Parathyroid adenoma (tissue), 2 donors: ENCODE data around the gene CDC27.
"Not testable (repeated sequence)": the region's sequence is repeated elsewhere in the genome, so short reads cannot be mapped to it uniquely, and the experiment has no call there.

Source experiments
- H2AFZ ChIP-seq: fragments of 300-600 bp; sonication (generic); one replicate; pipeline ENCODE4 v1.7.0; 2017; ENCODE audit warnings: antibody characterized with exemption, mild to moderate bottlenecking
- H3K27ac ChIP-seq: fragments of 300-600 bp; sonication (generic); one replicate; pipeline ENCODE4 v1.7.0; 2017
- H3K27me3 ChIP-seq: fragments of 300-600 bp; sonication (generic); one replicate; pipeline ENCODE4 v1.7.0; 2017; ENCODE audit warnings: low read length; ENCODE audit not compliant: control insufficient read depth, insufficient read depth
- H3K36me3 ChIP-seq: fragments of 300-600 bp; sonication (generic); one replicate; pipeline ENCODE4 v1.7.0; 2017; ENCODE audit warnings: low read length; ENCODE audit not compliant: control insufficient read depth, insufficient read depth
- H3K4me1 ChIP-seq: fragments of 300-600 bp; sonication (generic); one replicate; pipeline ENCODE4 v1.7.0; 2017; ENCODE audit warnings: control low read depth
- H3K4me2 ChIP-seq: fragments of 300-600 bp; sonication (generic); one replicate; pipeline ENCODE4 v1.7.0; 2017; ENCODE audit warnings: low read length
- H3K4me3 ChIP-seq: fragments of 300-600 bp; sonication (generic); one replicate; pipeline ENCODE4 v1.7.0; 2017; ENCODE audit warnings: low read depth, low read length
- H3K79me2 ChIP-seq: fragments of 300-600 bp; sonication (generic); one replicate; pipeline ENCODE4 v1.7.0; 2017; ENCODE audit warnings: control low read depth
- H3K9ac ChIP-seq: fragments of 300-600 bp; sonication (generic); one replicate; pipeline ENCODE4 v1.7.0; 2017; ENCODE audit warnings: mild to moderate bottlenecking
- H3K9me3 ChIP-seq: fragments of 300-600 bp; sonication (generic); one replicate; pipeline ENCODE4 v1.7.0; 2017; ENCODE audit warnings: low read length; ENCODE audit not compliant: control insufficient read depth
- TF ChIP-seq, protein P1 (sequence below): fragments of 300-600 bp; sonication (generic); IDR thresholded peaks from one replicate; pipeline ENCODE4 v1.7.0; 2017; ENCODE audit warnings: antibody characterized with exemption, mild to moderate bottlenecking
- donor health status: primary hyperparathyroidism.

The CDC27 gene

DNA sequence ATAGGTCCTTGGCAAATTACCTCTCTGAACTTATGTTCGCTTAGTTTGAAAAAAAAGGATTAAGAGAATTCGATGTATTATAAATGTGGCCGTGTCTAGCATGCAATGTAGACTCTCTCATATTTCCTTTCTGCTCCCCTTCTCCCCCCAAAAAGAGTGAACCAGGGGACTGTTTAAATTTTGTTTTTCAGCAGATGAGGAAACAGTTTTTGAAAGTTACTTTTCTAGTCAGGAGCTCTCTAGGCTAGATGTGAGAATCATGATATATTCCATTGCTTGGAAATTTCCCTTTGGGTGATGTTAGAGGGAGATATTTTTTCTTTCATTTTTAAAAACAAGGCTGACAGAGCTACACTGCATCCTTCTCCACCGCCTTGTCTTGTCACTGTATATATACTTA lies 1.1 kb upstream of the CDC27 start:
- peaks cover 3% of the 10 kb centered on the region for H3K4me1 ChIP-seq
- no peaks in the 10 kb centered on the region for H3K27me3 ChIP-seq
- no peaks in the 10 kb centered on the region for H3K36me3 ChIP-seq
- TF ChIP-seq, protein P1, sequence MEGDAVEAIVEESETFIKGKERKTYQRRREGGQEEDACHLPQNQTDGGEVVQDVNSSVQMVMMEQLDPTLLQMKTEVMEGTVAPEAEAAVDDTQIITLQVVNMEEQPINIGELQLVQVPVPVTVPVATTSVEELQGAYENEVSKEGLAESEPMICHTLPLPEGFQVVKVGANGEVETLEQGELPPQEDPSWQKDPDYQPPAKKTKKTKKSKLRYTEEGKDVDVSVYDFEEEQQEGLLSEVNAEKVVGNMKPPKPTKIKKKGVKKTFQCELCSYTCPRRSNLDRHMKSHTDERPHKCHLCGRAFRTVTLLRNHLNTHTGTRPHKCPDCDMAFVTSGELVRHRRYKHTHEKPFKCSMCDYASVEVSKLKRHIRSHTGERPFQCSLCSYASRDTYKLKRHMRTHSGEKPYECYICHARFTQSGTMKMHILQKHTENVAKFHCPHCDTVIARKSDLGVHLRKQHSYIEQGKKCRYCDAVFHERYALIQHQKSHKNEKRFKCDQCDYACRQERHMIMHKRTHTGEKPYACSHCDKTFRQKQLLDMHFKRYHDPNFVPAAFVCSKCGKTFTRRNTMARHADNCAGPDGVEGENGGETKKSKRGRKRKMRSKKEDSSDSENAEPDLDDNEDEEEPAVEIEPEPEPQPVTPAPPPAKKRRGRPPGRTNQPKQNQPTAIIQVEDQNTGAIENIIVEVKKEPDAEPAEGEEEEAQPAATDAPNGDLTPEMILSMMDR, result no peak
- H3K4me3 ChIP-seq, result no peak overlapping the region
- no peak overlapping the region for H3K4me2 ChIP-seq
- no peak overlapping the region for H3K9ac ChIP-seq
- H3K27ac ChIP-seq, result no peak overlapping the region
- no peak overlapping the region for H2AFZ ChIP-seq
- no peaks in the 10 kb centered on the region for H3K9me3 ChIP-seq
- H3K79me2 ChIP-seq, result peaks cover 19% of the 10 kb centered on the region

DNA sequence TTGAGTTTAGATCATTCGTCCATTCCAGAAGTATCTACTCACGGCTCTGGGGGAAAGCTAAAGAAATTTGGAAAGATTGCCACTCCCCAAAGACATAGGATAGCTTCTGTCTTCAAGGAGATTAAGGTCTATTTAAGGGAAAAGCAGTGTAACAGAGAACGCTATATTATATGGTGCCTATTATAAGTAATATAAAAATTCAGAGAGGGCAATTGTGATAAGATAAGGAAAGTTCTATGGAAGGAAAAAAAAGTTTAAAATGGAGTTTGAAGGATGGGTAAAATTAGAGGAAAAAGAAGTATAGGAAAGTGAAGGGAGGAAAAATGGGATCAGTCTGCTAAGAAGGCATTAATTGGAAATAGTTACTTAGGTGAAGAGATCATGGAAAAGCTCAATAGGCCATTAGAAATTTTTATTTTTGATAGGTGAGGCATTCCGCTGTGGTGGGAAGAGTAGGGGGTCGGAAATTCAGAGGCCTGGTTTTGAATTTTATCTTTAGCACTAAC lies 690 bp upstream of the CDC27 start:
- peak overlapping the region; percentile 84 for H3K4me3 ChIP-seq
- H3K27ac ChIP-seq, result peak overlapping the region; percentile 86
- H3K4me1 ChIP-seq, result peaks cover 3% of the 10 kb centered on the region
- TF ChIP-seq, protein P1, result no peak
- H3K27me3 ChIP-seq, result no peaks in the 10 kb centered on the region
- H3K9ac ChIP-seq, result no peak overlapping the region
- no peaks in the 10 kb centered on the region for H3K9me3 ChIP-seq
- H2AFZ ChIP-seq, result peak overlapping the region; percentile 95
- H3K79me2 ChIP-seq, result peaks cover 22% of the 10 kb centered on the region
- H3K36me3 ChIP-seq, result no peaks in the 10 kb centered on the region
- H3K4me2 ChIP-seq, result peak overlapping the region; percentile 70

DNA sequence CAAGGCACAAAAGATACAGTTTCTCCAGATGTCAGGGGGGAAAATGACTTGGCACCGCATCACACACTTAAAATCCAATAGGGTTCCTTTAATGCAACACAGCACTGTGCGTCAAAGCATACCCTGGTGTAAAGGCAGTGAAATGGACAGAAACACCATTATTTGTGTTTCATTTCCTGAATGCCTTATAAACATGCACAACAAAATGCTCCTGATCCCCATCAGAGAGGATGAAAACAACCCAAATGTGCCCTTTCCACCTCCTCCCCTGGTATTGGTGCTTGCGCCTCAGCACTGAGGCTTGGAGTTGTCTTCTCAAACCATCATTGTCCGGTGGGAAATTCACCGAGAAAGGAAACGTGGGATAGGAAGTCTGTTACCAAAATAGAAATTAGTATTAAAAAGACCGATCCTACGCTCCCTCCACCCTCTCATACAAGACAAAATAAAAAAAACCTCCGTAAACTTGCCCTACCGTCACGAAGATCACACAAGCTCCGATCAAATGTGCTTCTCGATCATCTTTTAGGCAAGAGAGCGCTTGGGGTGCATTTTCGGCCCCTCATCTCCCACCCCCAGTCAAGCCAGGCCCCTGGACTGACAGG lies 722 bp downstream of the CDC27 start:
- Histone ChIP-seq H3K4me3 (peak overlapping the region; percentile 84), H3K36me3 (no peaks in the 10 kb centered on the region), H2AFZ (peak overlapping the region; percentile 95), H3K27ac (peak overlapping the region; percentile 86), H3K9me3 (no peaks in the 10 kb centered on the region), H3K4me2 (peak overlapping the region; percentile 78), H3K27me3 (no peaks in the 10 kb centered on the region), H3K4me1 (peaks cover 3% of the 10 kb centered on the region), H3K9ac (peak overlapping the region; percentile 91), H3K79me2 (peaks cover 28% of the 10 kb centered on the region)
- TF ChIP-seq, protein P1, result no peak

DNA sequence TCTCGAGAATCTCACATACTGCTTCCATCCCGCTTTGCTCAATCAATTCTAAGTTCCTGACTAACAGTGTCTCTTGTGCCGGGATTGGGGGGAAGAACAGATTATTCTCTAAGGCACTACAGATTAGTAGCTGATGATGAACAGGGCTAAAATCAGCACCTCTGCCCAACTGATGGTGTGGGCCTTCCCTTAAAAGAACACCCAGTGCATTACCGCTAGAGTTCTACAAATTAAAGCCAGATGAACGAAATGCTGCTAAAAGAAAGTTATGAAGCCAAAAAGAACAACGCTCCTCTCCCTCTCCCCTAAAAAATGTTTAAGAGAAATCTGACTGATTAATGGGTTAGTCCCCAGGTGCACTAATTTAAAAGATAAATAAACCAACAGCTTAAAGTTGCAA lies 4.4 kb downstream of the CDC27 start:
- H3K4me3 ChIP-seq, result no peak overlapping the region
- H2AFZ ChIP-seq, result no peak overlapping the region
- H3K4me1 ChIP-seq, result peaks cover 3% of the 10 kb centered on the region
- TF ChIP-seq, protein P1, result no peak
- no peak overlapping the region for H3K4me2 ChIP-seq
- H3K9me3 ChIP-seq, result no peaks in the 10 kb centered on the region
- no peaks in the 10 kb centered on the region for H3K36me3 ChIP-seq
- no peaks in the 10 kb centered on the region for H3K27me3 ChIP-seq
- H3K79me2 ChIP-seq, result peaks cover 37% of the 10 kb centered on the region
- no peak overlapping the region for H3K9ac ChIP-seq
- H3K27ac ChIP-seq, result no peak overlapping the region

DNA sequence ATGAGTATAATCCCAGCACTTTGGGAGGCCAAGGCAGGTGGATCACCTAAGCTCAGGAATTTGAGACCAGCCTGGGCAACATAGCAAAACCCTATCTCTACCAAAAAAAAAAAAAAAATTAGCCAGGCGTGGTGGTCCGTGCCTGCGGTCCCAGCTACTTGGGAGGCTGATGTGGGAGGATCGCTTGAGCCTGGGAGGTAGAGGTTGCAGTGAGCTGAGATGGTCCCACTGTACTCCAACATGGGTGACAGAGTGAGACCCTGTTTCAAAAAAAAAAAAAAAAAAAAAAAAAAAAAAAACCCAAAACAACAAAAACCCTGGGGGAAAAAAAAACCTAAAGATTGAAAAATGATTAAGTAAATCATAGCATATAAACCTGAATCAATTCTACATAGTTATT lies 8.1 kb downstream of the CDC27 start:
- H2AFZ ChIP-seq, H3K36me3 ChIP-seq, H3K27ac ChIP-seq, H3K4me1 ChIP-seq, H3K27me3 ChIP-seq, H3K9ac ChIP-seq, H3K4me3 ChIP-seq, H3K9me3 ChIP-seq, H3K4me2 ChIP-seq: not testable (repeated sequence)
- peaks cover 41% of the 10 kb centered on the region for H3K79me2 ChIP-seq
